ENCODE results near the gene TRAM2. TPM values are rescaled to one million over a fixed set of nuclear protein-coding genes. Genes with fewer than 3 reads are reported as not detected.

TRAM2 gene
- total and polyA plus RNA-seq, 10 of the 15 experiments (the other 5 are each of a cell fraction or from before 2014, with no cell fraction given), result 2.5 to 15.0 (median 11.0) TPM

- TF ChIP-seq BCLAF1 (IDR thresholded peaks at IDR 0.05) (no peak), CREM (IDR thresholded peaks at IDR 0.05; ENCODE audit: low read depth) (no peak), YBX1 (IDR thresholded peaks at IDR 0.05) (no peak), NR2C2 (IDR thresholded peaks at IDR 0.05; ENCODE audit: borderline replicate concordance, control insufficient read depth, insufficient read length, low read depth) (no peak), CHD2 (IDR thresholded peaks at IDR 0.05; ENCODE audit: borderline replicate concordance, low read depth, low read length) (no peak), PBX3 (IDR thresholded peaks at IDR 0.05; ENCODE audit: insufficient replicate concordance, low read depth, low read length) (no peak), RAD51 (IDR thresholded peaks at IDR 0.05) (no peak), EGR1 (IDR thresholded peaks at IDR 0.05; ENCODE audit: borderline replicate concordance in 1 of 2, low read depth in 2 of 2, low read length in 2 of 2) (no peak), SIN3A (IDR thresholded peaks at IDR 0.05; ENCODE audit: low read depth, low read length) (no peak), NFIC (IDR thresholded peaks at IDR 0.05; ENCODE audit: low read depth, low read length) (no peak), FOXM1 (IDR thresholded peaks at IDR 0.05; ENCODE audit: low read depth, low read length) (no peak), STAT1 (conservative IDR thresholded peaks at IDR 0.05) (no peak), CBX5 (IDR thresholded peaks at IDR 0.05; ENCODE audit: low read depth) (no peak), HCFC1 (IDR thresholded peaks at IDR 0.05; ENCODE audit: low read length) (no peak), MTA3 (IDR thresholded peaks at IDR 0.05; ENCODE audit: borderline replicate concordance, low read length) (no peak), TAF1 (IDR thresholded peaks at IDR 0.05; ENCODE audit: borderline replicate concordance, low read depth, low read length) (no peak)
Observed at GRCh38 chr6:52577778-52578463, 1.1 kb upstream of the TRAM2 start (continued).
